ENCODE results near the gene TRIM59.
A peak's percentile ranks its signal among the peaks of the same experiment; 100 is the strongest.

Gene TRIM59

DNA sequence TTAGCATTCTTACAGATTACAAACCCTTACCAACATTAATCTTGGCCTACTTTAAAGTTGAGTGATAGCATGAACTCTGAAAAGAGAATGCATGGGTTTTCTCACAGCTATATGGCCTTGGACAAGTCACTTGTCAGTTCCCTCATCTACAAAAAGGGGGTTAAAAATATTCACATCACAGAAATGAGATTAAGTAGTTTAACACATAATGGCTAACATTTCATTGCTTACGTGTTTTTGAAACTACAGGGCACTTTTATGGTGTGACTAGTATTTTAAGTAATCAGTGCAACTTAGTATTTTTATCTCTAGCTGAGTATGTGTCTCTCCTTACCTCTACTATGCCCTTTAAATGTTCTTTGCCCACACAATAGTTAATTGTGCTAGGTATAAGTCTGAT, 13.8 kb downstream of the TRIM59 start:
- Histone ChIP-seq H3K4me3 (no peak overlapping the region), H3K27ac (no peak overlapping the region)
- DNase-seq (ENCODE audit: low spot score), result no peak
- TF ChIP-seq, protein P1, sequence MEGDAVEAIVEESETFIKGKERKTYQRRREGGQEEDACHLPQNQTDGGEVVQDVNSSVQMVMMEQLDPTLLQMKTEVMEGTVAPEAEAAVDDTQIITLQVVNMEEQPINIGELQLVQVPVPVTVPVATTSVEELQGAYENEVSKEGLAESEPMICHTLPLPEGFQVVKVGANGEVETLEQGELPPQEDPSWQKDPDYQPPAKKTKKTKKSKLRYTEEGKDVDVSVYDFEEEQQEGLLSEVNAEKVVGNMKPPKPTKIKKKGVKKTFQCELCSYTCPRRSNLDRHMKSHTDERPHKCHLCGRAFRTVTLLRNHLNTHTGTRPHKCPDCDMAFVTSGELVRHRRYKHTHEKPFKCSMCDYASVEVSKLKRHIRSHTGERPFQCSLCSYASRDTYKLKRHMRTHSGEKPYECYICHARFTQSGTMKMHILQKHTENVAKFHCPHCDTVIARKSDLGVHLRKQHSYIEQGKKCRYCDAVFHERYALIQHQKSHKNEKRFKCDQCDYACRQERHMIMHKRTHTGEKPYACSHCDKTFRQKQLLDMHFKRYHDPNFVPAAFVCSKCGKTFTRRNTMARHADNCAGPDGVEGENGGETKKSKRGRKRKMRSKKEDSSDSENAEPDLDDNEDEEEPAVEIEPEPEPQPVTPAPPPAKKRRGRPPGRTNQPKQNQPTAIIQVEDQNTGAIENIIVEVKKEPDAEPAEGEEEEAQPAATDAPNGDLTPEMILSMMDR (IDR thresholded peaks at IDR 0.05), result no peak

DNA sequence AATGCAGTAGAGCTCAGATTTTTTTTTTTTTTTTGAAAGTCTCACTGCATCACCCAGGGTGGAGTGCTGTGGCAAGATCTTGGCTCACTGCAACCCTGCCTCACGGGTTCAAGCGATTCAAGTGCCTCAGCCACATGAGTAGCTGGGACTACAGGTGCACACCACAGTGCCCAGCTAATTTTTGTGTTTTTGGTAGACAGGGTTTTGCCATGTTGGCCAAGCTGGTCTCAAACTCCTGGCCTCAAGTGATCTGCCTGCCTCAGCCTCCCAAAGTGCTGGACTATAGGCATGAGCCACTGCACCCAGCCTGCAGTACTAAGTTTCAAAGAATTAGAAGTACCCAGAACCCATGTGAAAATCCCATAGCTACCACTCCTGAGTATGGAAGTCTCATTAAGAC, 14.5 kb downstream of the TRIM59 start:
- Histone ChIP-seq H3K4me3 (no peak overlapping the region), H3K27ac (no peak overlapping the region)
- no peak for DNase-seq (ENCODE audit: low spot score)
- TF ChIP-seq, protein P1 (IDR thresholded peaks at IDR 0.05), result no peak

DNA sequence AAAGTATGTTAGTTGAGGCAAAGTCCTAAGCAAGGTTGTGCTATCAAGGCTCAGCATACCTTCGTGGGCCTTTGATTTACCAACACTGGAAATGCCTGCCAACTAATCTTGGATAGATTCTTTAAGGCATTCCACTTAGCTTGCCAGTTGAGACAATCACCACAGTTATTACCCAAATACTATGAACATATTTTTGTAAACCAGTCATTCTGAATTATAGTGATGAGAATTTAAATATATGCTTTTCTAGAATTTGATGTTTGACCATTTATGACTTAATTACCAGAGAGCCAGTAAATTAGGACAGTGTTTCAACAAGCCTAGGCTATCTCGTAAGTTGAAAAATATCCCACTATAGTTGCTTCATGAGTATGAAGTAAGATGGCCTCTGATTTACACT, 15.5 kb downstream of the TRIM59 start:
- Histone ChIP-seq H3K27ac (no peak overlapping the region), H3K4me3 (no peak overlapping the region)
- TF ChIP-seq, protein P1 (IDR thresholded peaks at IDR 0.05), result no peak
- DNase-seq (ENCODE audit: low spot score), result no peak

DNA sequence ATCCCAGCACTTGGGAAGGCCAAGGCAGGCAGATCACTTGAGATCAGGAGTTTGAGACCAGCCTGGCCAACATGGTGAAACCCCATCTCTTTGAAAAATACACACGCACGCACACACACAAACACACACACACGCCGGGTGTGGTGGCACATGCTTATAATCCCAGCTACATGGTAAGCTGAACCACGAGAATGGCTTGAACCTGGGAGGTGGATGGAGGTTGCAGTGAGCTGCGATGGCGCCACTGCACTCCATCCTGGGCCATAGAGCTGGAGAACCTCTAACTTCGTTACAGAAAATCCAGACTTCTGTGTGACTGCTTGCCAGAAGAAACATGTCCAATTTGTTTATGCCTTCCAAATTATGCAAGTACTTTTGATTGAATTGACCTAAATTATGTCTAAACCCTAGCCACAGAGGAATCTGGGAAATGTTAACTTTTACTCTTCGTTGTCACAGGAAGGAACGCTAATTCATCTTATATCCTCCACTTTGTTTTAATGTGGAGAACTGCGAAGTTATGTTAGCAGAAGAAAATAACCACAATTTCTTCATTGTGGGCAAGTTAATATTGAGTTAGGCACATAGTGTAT, 21.7 kb downstream of the TRIM59 start:
- Histone ChIP-seq H3K27ac (no peak overlapping the region), H3K4me3 (no peak overlapping the region)
- DNase-seq (ENCODE audit: low spot score), result no peak
- TF ChIP-seq, protein P1 (IDR thresholded peaks at IDR 0.05), result no peak

DNA sequence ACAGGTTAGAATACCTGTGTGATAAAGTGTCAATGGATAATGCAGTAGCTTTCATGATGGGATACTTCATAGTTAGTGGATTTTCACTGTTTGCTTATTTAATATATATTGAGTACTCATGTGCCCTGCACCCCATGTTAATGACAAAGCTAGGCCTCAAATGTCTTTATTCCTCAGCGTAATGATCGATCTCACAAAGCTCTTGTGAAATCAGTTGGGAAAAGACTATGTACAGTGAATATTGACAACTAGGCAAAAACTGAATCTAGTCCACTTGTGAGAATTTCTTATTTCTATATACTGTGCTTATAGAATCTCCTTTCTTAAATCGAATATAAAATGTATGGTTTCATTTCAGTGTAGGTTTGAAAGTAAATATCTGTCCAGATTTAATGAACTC, 32.3 kb downstream of the TRIM59 start:
- Histone ChIP-seq H3K27ac (no peak overlapping the region), H3K4me3 (no peak overlapping the region)
- TF ChIP-seq, protein P1 (IDR thresholded peaks at IDR 0.05), result no peak
- DNase-seq (ENCODE audit: low spot score), result no peak

DNA sequence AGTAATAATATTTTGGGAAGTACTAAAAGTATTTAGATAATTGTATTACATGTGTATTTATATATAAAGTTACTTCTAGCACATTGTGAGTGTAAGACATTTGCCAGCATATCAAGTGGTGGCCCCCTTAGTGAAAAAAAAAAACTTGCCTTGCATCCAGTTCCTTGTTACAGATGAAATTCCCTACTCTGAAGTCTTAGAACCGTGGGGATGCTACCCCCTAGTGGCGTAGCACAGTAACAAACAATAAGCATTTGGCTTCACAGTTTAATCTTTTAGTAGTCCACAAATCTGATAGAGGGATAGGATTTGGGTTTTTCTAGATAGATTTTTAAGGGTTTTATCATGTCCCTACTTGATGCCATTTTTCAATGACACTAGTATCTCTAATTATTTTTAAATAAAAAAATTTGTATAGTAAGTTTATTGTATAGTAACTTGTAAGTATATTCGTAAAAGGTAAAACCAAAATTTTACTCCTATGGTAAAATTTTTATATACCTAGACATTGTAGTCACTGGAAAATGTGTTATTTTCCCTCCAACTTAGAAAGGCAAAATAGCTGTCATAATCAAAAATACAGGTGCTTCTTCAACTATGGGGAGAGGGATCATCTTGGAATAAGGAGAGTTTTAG, 35.9 kb downstream of the TRIM59 start:
- no peak for DNase-seq (ENCODE audit: low spot score)

More for the DNA sequence above, 35.9 kb downstream of the TRIM59 start:
- no peak overlapping the region for H3K4me3 ChIP-seq
- H3K27ac ChIP-seq, result no peak overlapping the region
- TF ChIP-seq, protein P1 (IDR thresholded peaks at IDR 0.05), result peak; percentile 79
